H1 (cell line): ENCODE results near the gene ART5. TPM values are rescaled to one million over a fixed set of nuclear protein-coding genes. Genes with fewer than 3 reads are reported as not detected.

ENCODE experiments used
- CTCF ChIA-PET: fragments of 300-600 bp; sonication (Branson Sonifier 250); formaldehyde crosslinking; loops from one replicate; lab custom pipeline; 2021; ENCODE audit not compliant: partially characterized antibody; lab: Charles Lee
- POLR2A ChIA-PET: fragments of 300-600 bp; sonication (Branson Sonifier 250); formaldehyde crosslinking; loops from one replicate; lab custom pipeline; 2021; ENCODE audit warnings: inconsistent platforms; ENCODE audit not compliant: partially characterized antibody; lab: Charles Lee
- DNase-seq, 2 experiments: peaks; one replicate each; pipeline versions ENCODE4 v3.0.0 to v3.0.0-alpha.2; 2010 to 2022; ENCODE audit warnings: low spot score in 2 of 2, low read depth in 1 of 2, mixed read lengths in 1 of 2
- FAIRE-seq: peaks from 2 replicates; lab custom pipeline; 2011; peaks lifted over from hg19 to GRCh38; lab: Jason Lieb, UNC
- H2AFZ ChIP-seq: 2 replicates; pipeline ENCODE4 v1.8.1; 2012; ENCODE audit warnings: low read length, inconsistent platforms
- H2AK5ac ChIP-seq: 2 replicates; pipeline ENCODE4 v1.6.1; 2013; ENCODE audit warnings: low read depth, low read length
- H2BK120ac ChIP-seq: replicated peaks from 2 replicates; pipeline ENCODE3; 2013; ENCODE audit warnings: low read depth, low read length, inconsistent platforms
- H2BK12ac ChIP-seq: 2 replicates; pipeline ENCODE4 v1.6.1; 2013; ENCODE audit warnings: low read depth, low read length
- H2BK15ac ChIP-seq: 2 replicates; pipeline ENCODE4 v1.6.1; 2013; ENCODE audit warnings: low read length
- H2BK20ac ChIP-seq: 2 replicates; pipeline ENCODE4 v1.6.1; 2013; ENCODE audit warnings: low read length
- H2BK5ac ChIP-seq: 2 replicates; pipeline ENCODE4 v1.6.1; 2013; ENCODE audit warnings: low read depth, low read length
- H3K14ac ChIP-seq: 2 replicates; pipeline ENCODE4 v1.6.1; 2013; ENCODE audit warnings: inconsistent platforms; ENCODE audit not compliant: insufficient read length
- H3K18ac ChIP-seq: 2 replicates; pipeline ENCODE4 v1.6.1; 2013; ENCODE audit warnings: low read length; ENCODE audit errors: extremely low read depth
- H3K23ac ChIP-seq: 2 replicates; pipeline ENCODE4 v1.6.1; 2013; ENCODE audit warnings: inconsistent platforms; ENCODE audit not compliant: insufficient read length
- H3K23me2 ChIP-seq: 2 replicates; pipeline ENCODE4 v1.6.1; 2013; ENCODE audit warnings: low read depth, low read length
- H3K27ac ChIP-seq: 2 replicates; pipeline ENCODE4 v1.6.1; 2011; ENCODE audit warnings: low read depth, low read length, inconsistent platforms
- H3K27me3 ChIP-seq, 4 experiments: replicated peaks in 1 of 4; 1 replicate in 1 of 4; 2 replicates in 3 of 4; pipeline versions ENCODE4 v1.6.1 to v1.8.1; 2011 to 2013; ENCODE audit warnings: low read length in 3 of 4, mild to moderate bottlenecking in 3 of 4, inconsistent platforms in 2 of 4, mixed read lengths in 2 of 4, moderate library complexity in 1 of 4; ENCODE audit not compliant: control insufficient read depth in 3 of 4, insufficient read depth in 3 of 4; ENCODE audit errors: extremely low read depth in 1 of 4
- H3K36me3 ChIP-seq, 4 experiments: 2 replicates each; pipeline versions ENCODE4 v1.6.1 to v1.8.1; 2011 to 2013; ENCODE audit warnings: mild to moderate bottlenecking in 4 of 4, low read length in 3 of 4, moderate library complexity in 2 of 4, control low read depth in 1 of 4, inconsistent platforms in 1 of 4; ENCODE audit not compliant: insufficient read depth in 4 of 4, control insufficient read depth in 2 of 4
- H3K4ac ChIP-seq: replicated peaks from 2 replicates; pipeline ENCODE3; 2013; ENCODE audit warnings: low read length, low read depth, mixed read lengths, inconsistent platforms; ENCODE audit not compliant: insufficient read length
- H3K4me1 ChIP-seq, 4 experiments: replicated peaks in 1 of 4; 1 replicate in 1 of 4; 2 replicates in 3 of 4; pipeline versions ENCODE4 v1.6.1 to v1.8.1; 2011 to 2013; ENCODE audit warnings: low read length in 3 of 4, inconsistent platforms in 2 of 4, mixed read lengths in 1 of 4; ENCODE audit not compliant: insufficient read depth in 4 of 4, control insufficient read depth in 3 of 4
- H3K4me2 ChIP-seq, 2 experiments: 2 replicates each; pipeline versions ENCODE4 v1.6.1 to v1.8.1; 2011 to 2013; ENCODE audit warnings: low read depth in 2 of 2, low read length in 2 of 2, control low read depth in 1 of 2, inconsistent platforms in 1 of 2, mild to moderate bottlenecking in 1 of 2; ENCODE audit not compliant: insufficient read depth in 1 of 2
- H3K4me3 ChIP-seq, 4 experiments: fragments of 200-600, 300-600 bp in 1 of 4; sonication (generic), shearing (Covaris generic), sonication (Bioruptor Twin) in 1 of 4; 2 replicates each; pipeline versions ENCODE4 v1.5.1 to v1.8.1; 2011 to 2016; ENCODE audit warnings: low read length in 4 of 4, low read depth in 3 of 4, control low read depth in 2 of 4, inconsistent platforms in 2 of 4, mild to moderate bottlenecking in 2 of 4, mixed read lengths in 1 of 4, moderate library complexity in 1 of 4; ENCODE audit not compliant: insufficient read depth in 2 of 4; ENCODE audit errors: extremely low read depth in 1 of 4
- H3K56ac ChIP-seq: replicated peaks from 2 replicates; pipeline ENCODE3; 2013; ENCODE audit warnings: low read depth, mild to moderate bottlenecking, mixed read lengths, low read length, inconsistent platforms; ENCODE audit not compliant: insufficient read length
- H3K79me1 ChIP-seq: 2 replicates; pipeline ENCODE4 v1.6.1; 2013; ENCODE audit warnings: low read depth, low read length, control low read depth
- H3K79me2 ChIP-seq, 2 experiments: 2 replicates each; pipeline versions ENCODE4 v1.6.1 to v1.8.1; 2012 to 2013; ENCODE audit warnings: low read length in 2 of 2, mild to moderate bottlenecking in 2 of 2, inconsistent platforms in 1 of 2; ENCODE audit not compliant: insufficient read depth in 2 of 2, control insufficient read depth in 1 of 2
- H3K9ac ChIP-seq, 4 experiments: replicated peaks in 1 of 4; 1 replicate in 1 of 4; 2 replicates in 3 of 4; pipeline versions ENCODE4 v1.6.1 to v1.8.1; 2011 to 2013; ENCODE audit warnings: low read depth in 3 of 4, low read length in 3 of 4, control low read depth in 2 of 4, mild to moderate bottlenecking in 2 of 4, moderate library complexity in 2 of 4, inconsistent platforms in 1 of 4; ENCODE audit errors: extremely low read depth in 1 of 4
- H3K9me3 ChIP-seq, 2 experiments: 2 replicates each; pipeline versions ENCODE4 v1.6.1 to v1.8.1; 2012 to 2013; ENCODE audit warnings: mild to moderate bottlenecking in 2 of 2, moderate library complexity in 2 of 2, control low read depth in 1 of 2, inconsistent platforms in 1 of 2, low read depth in 1 of 2, low read length in 1 of 2, mixed read lengths in 1 of 2; ENCODE audit not compliant: insufficient read depth in 2 of 2
- H4K20me1 ChIP-seq, 2 experiments: replicated peaks in 1 of 2; 2 replicates each; pipeline versions ENCODE3 to v1.8.1; 2011 to 2013; ENCODE audit warnings: inconsistent platforms in 2 of 2, low read length in 2 of 2, mild to moderate bottlenecking in 1 of 2; ENCODE audit not compliant: insufficient read depth in 2 of 2, control insufficient read depth in 1 of 2
- H4K5ac ChIP-seq: 2 replicates; pipeline ENCODE4 v1.6.1; 2013; ENCODE audit warnings: low read length, low read depth, mixed read lengths, inconsistent platforms; ENCODE audit not compliant: insufficient read length
- H4K8ac ChIP-seq: 2 replicates; pipeline ENCODE4 v1.8.0; 2013; ENCODE audit warnings: mild to moderate bottlenecking, moderate library complexity, low read length, inconsistent platforms; ENCODE audit not compliant: insufficient read depth; ENCODE audit errors: extremely low read depth
- H4K91ac ChIP-seq: replicated peaks from 2 replicates; pipeline ENCODE3; 2013; ENCODE audit warnings: low read length, mixed read lengths, inconsistent platforms; ENCODE audit not compliant: insufficient read length
- BACH1 ChIP-seq: IDR thresholded peaks from 2 replicates; pipeline ENCODE4 v1.6.1; 2012; ENCODE audit warnings: low read length, improper control_type of control experiment
- CBX5 ChIP-seq: fragments of 300-800, 300-1000 bp; sonication (generic); IDR thresholded peaks from 2 replicates; pipeline ENCODE4 v1.7.1; 2016; ENCODE audit warnings: antibody characterized with exemption, low read length, low read depth
- SAP30 ChIP-seq: fragments of 300-600 bp; sonication (generic); IDR thresholded peaks from 2 replicates; pipeline ENCODE4 v1.7.1; 2012; ENCODE audit warnings: low read length, moderate library complexity, mild to moderate bottlenecking, inconsistent platforms; ENCODE audit not compliant: insufficient read depth, insufficient replicate concordance
- SIRT6 ChIP-seq: IDR thresholded peaks from one replicate; pipeline ENCODE4 v1.7.1; 2012; ENCODE audit warnings: low read length, inconsistent platforms
- WGBS, 2 experiments: shearing (Covaris generic) in 1 of 2; methylation state at CpG; one replicate each; pipeline versions ENCODE4 v1.1.6 to v1.1.7; 2013 to 2015; ENCODE audit warnings: low lambda C conversion rate in 2 of 2, mixed read lengths in 2 of 2, inconsistent platforms in 1 of 2, low coverage in 1 of 2, missing lambda C conversion rate in 1 of 2; ENCODE audit not compliant: insufficient replicate concordance in 2 of 2, insufficient coverage in 1 of 2, insufficient read length in 1 of 2; ENCODE audit errors: extremely low coverage in 1 of 2, missing lambda C conversion rate in 1 of 2; 5-methylcytosine and 5-hydroxymethylcytosine counted together
- polyA plus RNA-seq, 7 experiments: library from polyadenylated mRNA; depleted of rRNA in 3 of 7; stranded (reverse) in 5 of 7; unstranded in 2 of 7; fragments of >200 nt in 5 of 7; fragments of 200-250 nt in 2 of 7; gene quantifications; 1 replicate in 5 of 7; 2 replicates in 1 of 7; 4 replicates in 1 of 7; pipeline versions ENCODE4 v1.2.1 to v1.2.3, GENCODE V29; 2011 to 2013; ENCODE audit warnings: missing spikeins in 2 of 7, mixed read lengths in 2 of 7
- total RNA-seq: library from RNA; stranded (reverse); fragmentation: NEBNext Ultra II Directional; extraction: Animal tissue kit (Norgen Biotek cat#: 25700); gene quantifications from 2 replicates; pipeline ENCODE4 v1.2.1, GENCODE V29; 2021

The ART5 gene
- total and polyA plus RNA-seq, 2 of the 8 experiments (the other 6 are each of a cell fraction or from before 2014, with no cell fraction given): 6.0 to 7.5 TPM

GRCh38 chr11:3632070-3632660 is 9.6 kb downstream of the ART5 start:
- POLR2A ChIA-PET: interaction anchor here (1.3 kb wide), 1 partner anchor 11 kb away, joined by 6 read pairs; no protein-coding TSS in a partner anchor

More at GRCh38 chr11:3632070-3632660, 9.6 kb downstream of the ART5 start:
- H4K20me1 ChIP-seq: no peaks in the 10 kb centered on the region
- no peaks in the 10 kb centered on the region for H3K27me3 ChIP-seq
- no peaks in the 10 kb centered on the region for H3K79me2 ChIP-seq
- peaks cover 4% of the 10 kb centered on the region; the same call in 1 of the 2 replicates for H3K23me2 ChIP-seq
- no peak overlapping the region for H3K18ac ChIP-seq
- FAIRE-seq: no peak
- no peak for DNase-seq
- CTCF ChIA-PET: interaction anchor here (1.4 to 3.7 kb wide), 3 partner anchors 11 to 22 kb away, joined by 4 to 14 read pairs (median 8); no protein-coding TSS in a partner anchor
- 88% methylated on average over 5 of the region's 5 CpGs; no CpG with 5 or more reads in 1 of the 2 experiments for WGBS, 2 experiments
- H3K14ac ChIP-seq: no peak overlapping the region
- H2BK15ac ChIP-seq: no peak overlapping the region
- TF ChIP-seq BACH1: no peak
- no peak for TF ChIP-seq SIRT6
- no peak for TF ChIP-seq CBX5
- TF ChIP-seq SAP30: no peak
- no peak overlapping the region for H4K5ac ChIP-seq
- H3K9ac ChIP-seq: no peak overlapping the region
- no peak overlapping the region for H2BK5ac ChIP-seq
- no peak overlapping the region for H2BK120ac ChIP-seq
- H3K56ac ChIP-seq: no peak overlapping the region
- H3K9me3 ChIP-seq: no peaks in the 10 kb centered on the region
- H2BK20ac ChIP-seq: no peak overlapping the region
- H4K8ac ChIP-seq: no peak overlapping the region
- no peak overlapping the region for H3K4me2 ChIP-seq
- H3K4ac ChIP-seq: no peak overlapping the region
- H2AFZ ChIP-seq: no peak overlapping the region
- H2AK5ac ChIP-seq: no peak overlapping the region
- no peaks in the 10 kb centered on the region for H3K79me1 ChIP-seq
- H2BK12ac ChIP-seq: no peak overlapping the region
- no peak overlapping the region for H3K23ac ChIP-seq
- no peaks in the 10 kb centered on the region for H3K36me3 ChIP-seq
- no peak overlapping the region for H4K91ac ChIP-seq
- H3K27ac ChIP-seq: no peak overlapping the region
- H3K4me1 ChIP-seq: no peaks in the 10 kb centered on the region
- H3K4me3 ChIP-seq: no peak overlapping the region
